Middle frontal gyrus (tissue), 1 donor: ENCODE results near the gene HOXB6.
A peak's percentile ranks its signal among the peaks of the same experiment; 100 is the strongest.

Experiments
- DNase-seq: peaks from one replicate; pipeline ENCODE4 v3.0.0-alpha.2; 2015; ENCODE audit warnings: low spot score; ENCODE audit errors: extremely low spot score

Gene HOXB6

DNA sequence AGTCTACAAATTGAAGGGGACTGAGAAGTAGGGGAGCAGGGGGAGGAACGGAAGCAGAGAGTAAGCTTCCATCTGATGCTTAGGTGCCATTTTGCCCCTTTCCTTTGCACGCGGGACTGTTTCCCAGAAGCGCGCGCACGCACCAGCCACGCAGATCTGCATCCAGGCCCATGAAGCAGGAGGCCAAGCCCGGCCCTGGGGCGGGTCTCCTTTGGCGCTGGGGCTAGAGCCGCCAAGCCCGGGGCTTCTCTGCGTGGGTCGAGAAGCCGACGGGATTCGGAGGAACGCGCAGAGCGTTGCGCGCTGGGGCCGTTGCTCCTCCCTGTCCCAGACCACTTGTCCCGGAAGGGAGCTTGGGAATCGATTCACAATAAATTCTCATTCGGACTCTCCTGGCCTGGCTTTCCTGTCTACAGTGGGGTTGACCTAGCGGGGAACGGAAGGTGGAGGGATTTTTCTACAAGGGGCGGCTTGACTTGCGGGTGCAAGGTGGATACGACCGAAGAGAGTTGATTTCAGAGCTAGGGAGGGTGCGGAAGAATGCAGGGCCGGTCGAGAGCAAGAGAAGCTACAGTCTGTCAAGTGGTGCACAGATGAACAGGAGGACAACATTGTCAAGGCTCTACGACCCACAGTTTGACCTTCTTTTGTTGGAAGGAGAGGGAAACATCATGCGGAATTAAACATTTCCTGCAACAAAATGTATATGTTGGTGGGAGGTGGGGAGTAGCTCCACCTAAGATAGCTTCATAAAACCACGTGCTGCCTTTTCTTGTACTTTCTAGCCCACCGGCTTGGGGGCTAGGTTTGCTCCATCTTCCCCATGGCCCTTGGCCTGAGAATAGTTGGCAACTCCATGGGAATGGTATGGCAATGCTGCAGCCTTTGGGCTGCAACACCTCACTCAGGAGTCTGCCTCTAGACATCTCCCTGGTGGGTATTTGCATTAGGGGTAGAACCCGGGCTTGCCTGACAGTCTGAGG lies 16.9 kb upstream of the HOXB6 start:
- DNase-seq, result no peak

GRCh38 chr17:48620461-48621139 lies 15.8 kb upstream of the HOXB6 start:
- no peak for DNase-seq

DNA sequence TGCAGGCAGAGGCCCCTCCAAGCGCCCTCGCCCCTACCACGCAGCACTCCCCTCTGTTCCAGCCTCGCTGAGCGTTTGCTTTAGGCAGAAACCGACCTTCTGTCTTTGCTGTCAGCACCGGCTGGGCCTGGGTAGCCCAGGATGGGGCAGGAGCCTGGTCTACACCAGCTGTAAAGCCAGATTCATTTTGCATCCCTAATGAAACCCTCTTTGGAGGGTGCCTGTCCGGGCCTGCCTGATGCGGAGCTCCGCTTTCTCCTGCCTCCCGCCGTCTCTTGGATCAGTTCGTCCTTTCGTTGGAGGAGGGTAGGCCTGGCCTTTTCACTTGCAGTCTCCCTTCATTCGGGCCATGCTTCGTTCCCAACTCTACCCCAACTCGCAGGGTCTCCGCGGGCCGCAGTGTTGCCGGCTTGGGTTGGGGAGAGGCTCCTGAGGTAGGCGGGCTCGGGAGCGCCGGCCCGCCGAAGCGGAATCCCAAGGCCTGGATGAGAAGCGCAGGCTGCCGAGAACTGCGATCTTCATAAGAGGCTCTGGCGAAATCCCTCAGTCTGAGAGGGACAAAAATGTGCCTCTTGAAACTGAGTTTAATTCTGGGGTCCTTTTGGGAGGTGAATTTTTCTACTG lies 15.2 kb upstream of the HOXB6 start:
- DNase-seq, result no peak

DNA sequence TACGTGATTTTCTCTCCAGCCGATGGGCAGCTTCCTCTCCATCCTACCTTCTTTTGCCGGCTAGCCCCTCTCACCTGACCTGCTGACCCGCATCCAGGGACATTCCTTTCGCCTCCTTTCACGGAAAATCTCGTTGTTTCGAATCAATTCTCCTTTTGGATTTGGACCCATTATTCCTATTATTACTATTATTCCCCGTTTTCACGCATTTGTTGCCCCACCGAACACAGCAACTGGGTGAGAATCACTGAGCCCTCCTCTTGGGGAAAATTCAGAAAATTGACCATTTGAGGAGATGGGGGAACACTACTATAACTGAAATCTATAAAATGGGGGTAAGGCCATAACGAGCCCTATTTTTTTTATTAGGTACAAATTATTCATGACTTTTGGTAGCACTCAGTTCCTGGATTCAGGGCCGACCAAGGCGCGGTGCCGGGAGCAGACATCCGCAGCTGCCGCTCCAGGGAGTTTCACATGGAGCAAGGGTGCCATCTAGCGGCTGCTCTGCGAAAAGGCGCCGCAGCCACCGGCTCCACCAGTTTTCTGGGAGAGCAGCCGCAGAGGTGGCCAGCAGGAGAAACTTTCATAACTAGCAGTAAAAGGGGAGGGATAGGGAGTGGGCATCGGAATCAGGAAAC lies 13.6 kb upstream of the HOXB6 start:
- peak; percentile 62 for DNase-seq

DNA sequence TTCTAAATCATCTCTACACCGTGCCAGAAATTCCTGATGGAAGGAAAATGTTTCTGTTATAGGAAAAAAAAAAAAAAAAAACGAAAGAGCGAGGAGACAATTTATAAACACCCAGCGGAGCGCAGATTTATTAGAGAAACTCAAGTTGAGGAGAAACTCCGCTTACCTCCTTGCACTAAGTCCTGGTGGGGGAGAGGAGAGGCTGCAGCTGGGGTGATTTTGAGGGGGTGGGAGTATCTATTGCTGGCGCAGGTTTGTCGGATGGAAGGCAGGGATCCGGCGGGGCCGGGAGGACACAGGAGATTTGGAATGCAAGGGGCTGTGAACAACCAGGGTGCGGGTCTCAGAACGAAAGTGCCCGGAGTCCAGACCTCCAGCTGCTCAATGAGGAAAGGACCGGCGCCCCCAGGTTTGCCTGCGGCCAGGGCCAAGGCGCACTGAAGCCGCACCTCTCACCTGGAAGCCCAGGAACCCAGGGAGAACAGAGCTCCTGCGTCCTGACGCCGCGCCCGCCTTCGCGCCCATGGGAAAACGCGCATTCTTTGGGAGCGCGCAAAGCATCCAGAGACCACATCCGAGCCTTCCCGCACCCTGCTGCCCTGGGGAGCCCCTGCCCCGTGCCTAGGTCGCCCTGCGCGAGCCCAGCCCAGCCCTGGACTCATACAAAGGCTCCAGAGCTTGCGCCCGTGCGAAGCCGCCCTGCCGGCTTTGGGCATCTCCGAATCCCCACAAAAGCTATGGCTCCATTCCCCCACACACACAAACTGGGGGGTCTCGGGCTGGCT lies 12.9 kb upstream of the HOXB6 start:
- DNase-seq, result no peak

- DNase-seq, result no peak
These were observed 12.1 kb upstream of the HOXB6 start for GRCh38 chr17:48616717-48617470.

DNA sequence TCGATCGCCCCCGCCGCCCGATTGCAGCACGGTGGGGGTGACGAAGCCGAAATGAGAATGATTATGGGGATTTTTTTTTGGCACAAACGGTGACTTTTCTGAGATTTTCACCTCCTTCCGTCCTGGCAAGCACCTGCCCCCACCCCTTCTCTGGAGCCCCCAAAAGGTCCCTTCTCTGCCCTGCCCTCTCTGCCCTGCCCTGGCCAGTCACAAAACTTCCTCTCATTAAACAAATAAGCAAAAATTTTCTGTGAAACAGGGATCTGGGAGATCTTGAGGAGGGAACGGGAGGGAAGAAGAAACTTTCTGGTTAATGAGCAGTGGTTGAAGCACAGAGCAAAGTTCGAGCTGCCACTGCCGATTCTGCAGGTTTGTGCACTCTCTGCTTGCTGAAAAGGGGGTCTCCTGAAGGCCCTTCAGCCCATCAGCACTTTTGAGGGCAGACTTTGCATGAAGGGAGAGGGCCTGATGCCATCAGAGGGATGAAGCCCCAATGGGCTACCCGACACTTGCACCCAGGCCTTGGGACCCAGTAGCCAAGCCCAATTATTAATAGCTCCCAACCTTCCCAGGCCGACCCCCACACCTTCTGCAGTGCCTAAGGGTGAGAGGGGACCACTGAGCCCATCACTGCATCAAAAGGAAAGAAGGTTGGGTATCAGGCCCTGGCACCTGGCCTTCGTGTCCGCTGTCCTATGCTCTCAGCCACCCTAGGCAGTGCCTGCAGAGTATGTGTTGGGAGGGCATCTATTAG lies 11.4 kb upstream of the HOXB6 start:
- DNase-seq, result no peak

DNA sequence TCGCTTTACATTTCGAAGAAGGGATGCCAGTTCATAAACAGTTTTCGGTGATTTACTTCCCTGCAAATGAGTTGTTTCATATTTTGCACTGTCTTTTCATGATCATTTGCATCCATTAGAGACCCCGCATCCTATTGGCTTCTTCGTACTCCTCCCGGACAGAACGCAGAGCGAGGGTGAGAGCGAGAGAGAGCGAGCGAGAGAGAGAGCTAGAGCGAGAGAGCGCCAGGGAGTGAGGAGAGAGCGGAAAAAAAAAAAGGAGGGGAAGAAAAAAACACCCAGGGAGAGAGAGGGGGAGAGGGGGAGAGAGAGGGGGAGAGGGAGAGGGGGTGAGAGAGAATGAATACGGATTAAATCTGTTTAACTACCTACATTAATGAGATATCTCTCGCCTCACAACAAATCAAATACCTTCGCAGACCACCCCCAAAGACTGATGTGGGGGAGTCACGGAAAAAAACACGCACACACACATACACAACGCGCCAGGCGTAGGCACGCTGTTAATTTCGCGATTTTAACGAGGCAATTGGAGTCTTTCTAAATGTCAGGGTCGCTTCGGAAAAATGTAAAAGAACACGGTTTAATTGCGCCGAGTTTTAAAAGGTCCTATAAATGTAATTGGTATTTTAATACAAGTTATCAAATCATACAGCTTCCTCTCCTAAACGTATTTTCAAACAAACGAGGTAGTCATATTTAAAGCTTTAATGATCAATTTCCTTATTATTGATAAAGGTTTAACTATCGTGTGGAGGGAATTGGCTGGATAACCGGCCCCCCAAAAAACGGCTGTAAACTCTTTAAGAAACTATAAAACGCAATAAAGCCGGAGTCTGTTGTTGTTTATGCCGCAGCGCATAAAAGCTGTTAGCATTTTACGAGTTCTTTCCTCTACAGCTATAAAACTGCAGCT lies 10.5 kb upstream of the HOXB6 start, which contains the start of gene HOXB8:
HOXB8 (minus strand) TSS at position 246 of the 916 bp plus-strand sequence. CDS start 588 bp downstream, outside the sequence.
- DNase-seq, result no peak

GRCh38 chr17:48613862-48614694 lies 9.3 kb upstream of the HOXB6 start:
- no peak for DNase-seq

DNA sequence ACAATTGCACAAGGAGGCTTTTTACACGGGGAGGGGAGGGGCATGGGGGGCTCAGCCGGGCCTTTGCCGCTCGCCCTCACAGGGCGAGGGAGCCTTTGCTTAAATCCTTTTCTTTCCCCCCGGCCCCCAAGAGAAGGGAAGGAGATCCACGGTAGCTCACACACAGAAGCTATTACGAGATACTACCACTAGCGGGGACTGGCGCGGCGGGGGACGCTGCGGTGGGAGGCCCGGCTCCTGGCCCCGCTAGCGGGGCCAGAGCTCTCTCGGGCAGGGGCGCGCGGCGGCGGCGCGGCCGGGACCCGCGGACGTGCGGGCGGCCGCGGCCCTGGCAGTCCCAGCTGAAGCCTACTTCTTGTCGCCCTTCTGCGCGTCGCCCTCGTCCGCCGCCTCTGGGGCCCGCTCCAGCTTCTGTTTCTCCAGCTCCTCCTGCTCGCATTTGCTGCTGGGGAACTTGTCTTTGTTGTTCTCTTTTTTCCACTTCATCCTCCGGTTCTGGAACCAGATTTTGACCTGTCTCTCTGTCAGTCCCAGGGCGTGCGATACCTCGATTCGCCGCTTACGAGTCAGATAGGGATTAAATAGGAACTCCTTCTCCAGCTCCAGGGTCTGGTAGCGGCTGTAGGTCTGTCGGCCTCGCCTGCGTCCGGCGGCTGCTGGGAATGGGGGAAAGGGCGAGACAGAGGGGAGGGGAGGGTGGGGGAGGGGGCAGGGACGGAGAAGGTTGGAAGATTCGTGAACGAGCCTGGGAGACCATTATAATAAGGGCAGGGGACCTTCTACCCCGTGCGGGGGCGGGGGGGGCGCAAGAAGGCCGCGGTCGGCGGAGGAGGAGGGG lies 8.3 kb upstream of the HOXB6 start:
- no peak for DNase-seq

DNA sequence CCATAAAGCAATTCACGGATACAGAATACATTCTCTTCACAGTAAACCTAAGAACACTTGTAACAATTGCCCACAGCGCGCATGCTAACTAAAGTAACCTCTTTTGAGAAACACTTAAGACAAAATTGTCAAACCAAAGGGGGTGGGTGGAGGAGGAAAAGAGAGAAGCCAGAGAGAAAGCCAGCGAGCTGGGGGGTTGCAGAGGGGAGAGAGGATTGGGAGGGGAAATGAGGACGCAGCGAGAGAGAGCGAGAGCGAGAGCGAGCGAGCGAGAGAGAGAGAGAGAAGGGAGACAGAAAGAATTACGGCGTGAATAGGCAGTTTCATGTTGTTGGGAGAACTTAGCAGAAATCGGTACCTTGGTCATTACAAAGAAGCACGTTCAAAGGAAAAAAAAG lies 7.7 kb upstream of the HOXB6 start:
- no peak for DNase-seq

GRCh38 chr17:48611681-48612455 lies 7.1 kb upstream of the HOXB6 start:
- no peak for DNase-seq

GRCh38 chr17:48611213-48611612 lies 6.4 kb upstream of the HOXB6 start:
- DNase-seq, result no peak

- DNase-seq, result no peak
These were observed 5.8 kb upstream of the HOXB6 start, which contains the start of gene HOXB7 for GRCh38 chr17:48610282-48611211. Gene HOXB7 (minus strand): TSS chr17:48611017. CDS start chr17:48610918, 99 bp downstream.
